SK-N-SH treated with all-trans-retinoic acid at 6 μM for 48 hours (cell line): ENCODE data around the gene SEPTIN6.
A peak's percentile ranks its signal among the peaks of the same experiment; 100 is the strongest.

Experiments
- TOX ChIP-seq: fragments of 250-450 bp; sonication (Bioruptor Pico); IDR thresholded peaks from 2 replicates; pipeline ENCODE4 v1.8.0; 2021; ENCODE audit warnings: mild to moderate bottlenecking, moderate library complexity, borderline replicate concordance
- TSHZ2 ChIP-seq: fragments of 250-450 bp; sonication (Bioruptor Pico); IDR thresholded peaks from 2 replicates; pipeline ENCODE4 v1.5.0; 2020; ENCODE audit warnings: mild to moderate bottlenecking, moderate library complexity
- ZFP30 ChIP-seq: fragments of 450-650 bp; formaldehyde crosslinking; IDR thresholded peaks from 2 replicates; pipeline ENCODE4 v1.5.0; 2022; ENCODE audit warnings: mild to moderate bottlenecking, moderate library complexity
- TF ChIP-seq, protein P1 (sequence below): fragments of 250-450 bp; sonication (Bioruptor Pico); IDR thresholded peaks from 2 replicates; pipeline ENCODE4 v1.5.1; 2020; ENCODE audit warnings: low read depth, mild to moderate bottlenecking, moderate library complexity

DNA sequence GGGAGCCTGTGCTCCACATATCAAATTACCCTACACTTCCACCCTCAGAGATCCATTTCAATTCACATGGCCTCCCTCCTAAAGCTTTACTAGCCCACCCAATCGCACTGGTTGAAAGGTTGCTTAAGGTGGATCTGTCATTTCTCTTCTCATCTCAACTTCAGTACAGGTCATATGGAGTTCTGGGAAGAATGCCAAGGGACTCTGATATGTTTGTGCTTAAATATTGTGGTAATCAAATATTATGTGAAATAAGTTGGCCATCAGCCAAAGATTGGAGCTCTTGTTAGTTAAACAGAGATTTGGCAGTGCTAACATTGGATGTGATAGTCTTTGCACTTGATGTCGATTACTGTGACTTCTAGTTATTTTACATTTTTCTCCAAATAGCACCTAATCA is 20.5 kb downstream of the SEPTIN6 start:
- TF ChIP-seq TSHZ2 (CRISPR knock-in tag) (peak; percentile 55; the same call in 1 of the 2 replicates), ZFP30 (CRISPR knock-in tag) (no peak), TOX (CRISPR knock-in tag) (no peak)
- TF ChIP-seq, protein P1, sequence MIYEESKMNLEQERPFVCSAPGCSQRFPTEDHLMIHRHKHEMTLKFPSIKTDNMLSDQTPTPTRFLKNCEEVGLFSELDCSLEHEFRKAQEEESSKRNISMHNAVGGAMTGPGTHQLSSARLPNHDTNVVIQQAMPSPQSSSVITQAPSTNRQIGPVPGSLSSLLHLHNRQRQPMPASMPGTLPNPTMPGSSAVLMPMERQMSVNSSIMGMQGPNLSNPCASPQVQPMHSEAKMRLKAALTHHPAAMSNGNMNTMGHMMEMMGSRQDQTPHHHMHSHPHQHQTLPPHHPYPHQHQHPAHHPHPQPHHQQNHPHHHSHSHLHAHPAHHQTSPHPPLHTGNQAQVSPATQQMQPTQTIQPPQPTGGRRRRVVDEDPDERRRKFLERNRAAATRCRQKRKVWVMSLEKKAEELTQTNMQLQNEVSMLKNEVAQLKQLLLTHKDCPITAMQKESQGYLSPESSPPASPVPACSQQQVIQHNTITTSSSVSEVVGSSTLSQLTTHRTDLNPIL (CRISPR knock-in tag): no peak
